Spleen (tissue), 11 donors: ENCODE data around the gene ACTN1. TPM values are rescaled to one million over a fixed set of nuclear protein-coding genes. Genes with fewer than 3 reads are reported as not detected.
A peak's percentile ranks its signal among the peaks of the same experiment; 100 is the strongest.

ENCODE experiments used
- DNase-seq: peaks from one replicate; pipeline ENCODE4 v3.0.0-alpha.2; 2020
- H3K27ac ChIP-seq, 8 donors: fragments of 200-600 bp; sonication (generic) in 7 of 8; 1 replicate in 4 of 8; 2 replicates in 4 of 8; pipeline versions ENCODE4 v1.5.0 to v1.8.0; 2016 to 2021; ENCODE audit warnings: inconsistent platforms in 4 of 8, mild to moderate bottlenecking in 4 of 8, moderate library complexity in 1 of 8
- H3K27me3 ChIP-seq, 7 donors: fragments of 200-600 bp; sonication (generic) in 6 of 7; replicated peaks in 1 of 7; 1 replicate in 4 of 7; 2 replicates in 3 of 7; pipeline versions ENCODE4 v1.5.0 to v1.8.0; 2016 to 2021; ENCODE audit warnings: inconsistent platforms in 3 of 7, mild to moderate bottlenecking in 1 of 7
- H3K36me3 ChIP-seq, 6 donors: fragments of 200-600 bp; sonication (generic) in 5 of 6; 1 replicate in 4 of 6; 2 replicates in 2 of 6; pipeline versions ENCODE4 v1.5.0 to v1.8.0; 2016 to 2021; ENCODE audit warnings: inconsistent platforms in 2 of 6
- H3K4me1 ChIP-seq, 6 donors: fragments of 200-600 bp; sonication (generic) in 5 of 6; 1 replicate in 3 of 6; 2 replicates in 3 of 6; pipeline versions ENCODE4 v1.5.0 to v1.8.0; 2016 to 2021; ENCODE audit warnings: inconsistent platforms in 3 of 6
- H3K4me3 ChIP-seq, 8 donors: fragments of 200-600 bp; sonication (generic) in 7 of 8; 1 replicate in 4 of 8; 2 replicates in 4 of 8; pipeline versions ENCODE4 v1.5.0 to v1.8.0; 2016 to 2021; ENCODE audit warnings: inconsistent platforms in 4 of 8, mild to moderate bottlenecking in 4 of 8, moderate library complexity in 2 of 8
- H3K9me3 ChIP-seq, 8 donors: fragments of 200-600 bp; sonication (generic) in 7 of 8; 1 replicate in 4 of 8; 2 replicates in 4 of 8; pipeline versions ENCODE4 v1.5.0 to v1.8.0; 2016 to 2021; ENCODE audit warnings: inconsistent platforms in 4 of 8
- CTCF ChIP-seq, 11 experiments: fragments of 200-600 bp in 7 of 11; fragments of 450-650 bp in 4 of 11; sonication (generic) in 4 of 11; IDR thresholded peaks in 8 of 11; conservative IDR thresholded peaks in 3 of 11; 1 replicate in 7 of 11; 2 replicates in 4 of 11; pipeline versions ENCODE4 v1.4.0 to v1.8.0; 2016 to 2021; ENCODE audit warnings: antibody characterized with exemption in 11 of 11, inconsistent platforms in 4 of 11, mild to moderate bottlenecking in 1 of 11
- POLR2A ChIP-seq, 3 donors: fragments of 450-650 bp; IDR thresholded peaks; one replicate each; pipeline ENCODE4 v1.5.1; 2017; ENCODE audit warnings: antibody characterized with exemption in 3 of 3, mild to moderate bottlenecking in 1 of 3
- POLR2AphosphoS5 ChIP-seq, 3 donors: sonication (generic); formaldehyde crosslinking; IDR thresholded peaks; one replicate each; pipeline ENCODE4 v1.5.1; 2017; ENCODE audit warnings: antibody characterized with exemption in 3 of 3
- WGBS, 5 donors: extraction: QIAGEN DNeasy Blood & Tissue Kit in 3 of 5; methylation state at CpG; one replicate each; pipeline versions ENCODE4 v1.1.5 to v1.1.7; 2013 to 2018; 5-methylcytosine and 5-hydroxymethylcytosine counted together
- intact Hi-C: fragments of 100-400 bp; cut with DNase I; formaldehyde crosslinking; loops from one replicate; pipeline ENCODE4 v1.15.0; 2023; ENCODE audit warnings: low total_unique reads
- polyA plus RNA-seq, 3 donors: library from polyadenylated mRNA; stranded (reverse); fragments of 200-250 nt; gene quantifications; one replicate each; pipeline ENCODE4 v1.2.1, GENCODE V29; 2013
- total RNA-seq, 7 donors: library from RNA; depleted of rRNA in 3 of 7; stranded (reverse); fragments of >200 nt in 3 of 7; fragmentation: NEBNext Ultra II Directional in 4 of 7; extraction: Animal tissue kit (Norgen Biotek cat#: 25700) in 4 of 7; gene quantifications; one replicate each; pipeline versions ENCODE4 v1.1.0 to v1.2.1, GENCODE V29; 2016 to 2021
- donor health status: healthy with polysubstance abuse.
- donor health status: DM: no; HTN: no; CAD: no; lungs with moderate emphysema.
- donor health status: DM: no; HTN: no; CAD: no.
- donor health status: Bipolar disorder and iron deficiency.
- donor health status: healthy.
- donor health status: DM: no; HTN: no; CAD: no.
- donor health status: DM: yes; HTN: yes; CAD: no.

Gene ACTN1
- total and polyA plus RNA-seq, 10 donors = 15.4 to 315 (median 95.4) TPM

- no peak for DNase-seq
- Histone ChIP-seq H3K36me3 (peaks cover 0 to 100% (median 79%) of the 10 kb centered on the region in 6 donors), H3K4me1 (no peaks in the 10 kb centered on the region), H3K9me3 (no peaks in the 10 kb centered on the region), H3K27me3 (no peaks in the 10 kb centered on the region), H3K27ac (no peak overlapping the region), H3K4me3 (no peak overlapping the region)
- no peak for TF ChIP-seq POLR2A (IDR thresholded peaks at IDR 0.05)
- TF ChIP-seq POLR2AphosphoS5 (IDR thresholded peaks at IDR 0.05) = peak in 1 of 3 donors; percentile 13
- no peak for TF ChIP-seq CTCF (IDR thresholded peaks at IDR 0.05 in 8 of 11, conservative IDR thresholded peaks at IDR 0.05 in 3 of 11)
- 90 to 97% (median 92%) methylated on average over 11 to 13 of the region's 13 CpGs for WGBS, 5 donors
- intact Hi-C loops = no loop called here
Measured at GRCh38 chr14:68879841-68880575, 99.1 kb downstream of the ACTN1 start.

GRCh38 chr14:68879321-68879781, 99.8 kb downstream of the ACTN1 start:
- H3K36me3 ChIP-seq = peaks cover 0 to 100% (median 81%) of the 10 kb centered on the region in 6 donors
- DNase-seq = no peak
- H3K4me1 ChIP-seq = no peaks in the 10 kb centered on the region
- peak in 1 of 3 donors; percentile 10 for TF ChIP-seq POLR2AphosphoS5 (IDR thresholded peaks at IDR 0.05)
- TF ChIP-seq CTCF (IDR thresholded peaks at IDR 0.05 in 8 of 11, conservative IDR thresholded peaks at IDR 0.05 in 3 of 11) = no peak
- intact Hi-C loops = no loop called here
- H3K27me3 ChIP-seq = no peaks in the 10 kb centered on the region
- H3K4me3 ChIP-seq = no peak overlapping the region
- no peaks in the 10 kb centered on the region for H3K9me3 ChIP-seq
- WGBS, 5 donors = 91 to 97% (median 94%) methylated on average over 7 of the region's 7 CpGs; no CpG with 5 or more reads in 1 of the 5 donors
- H3K27ac ChIP-seq = no peak overlapping the region

GRCh38 chr14:68878908-68879307, 100.2 kb downstream of the ACTN1 start:
- Histone ChIP-seq H3K9me3 (no peaks in the 10 kb centered on the region), H3K4me3 (no peak overlapping the region), H3K27ac (no peak overlapping the region), H3K27me3 (no peaks in the 10 kb centered on the region), H3K36me3 (peaks cover 0 to 100% (median 79%) of the 10 kb centered on the region in 6 donors), H3K4me1 (no peaks in the 10 kb centered on the region)
- intact Hi-C loops = no loop called here
- 81 to 91% (median 88%) methylated on average over 17 to 20 of the region's 20 CpGs for WGBS, 5 donors
- TF ChIP-seq POLR2AphosphoS5 (IDR thresholded peaks at IDR 0.05) (no peak), CTCF (IDR thresholded peaks at IDR 0.05 in 8 of 11, conservative IDR thresholded peaks at IDR 0.05 in 3 of 11) (no peak), POLR2A (IDR thresholded peaks at IDR 0.05) (no peak)
- DNase-seq = no peak

GRCh38 chr14:68877993-68878575, 101.0 kb downstream of the ACTN1 start:
- intact Hi-C loops = no loop called here
- peaks cover 0 to 100% (median 78%) of the 10 kb centered on the region in 6 donors for H3K36me3 ChIP-seq
- H3K4me1 ChIP-seq = no peaks in the 10 kb centered on the region
- H3K27ac ChIP-seq = no peak overlapping the region
- whole genome bisulfite sequencing, 5 donors = 90 to 96% (median 91%) methylated on average over 17 to 18 of the region's 18 CpGs
- TF ChIP-seq POLR2A (IDR thresholded peaks at IDR 0.05) (no peak), POLR2AphosphoS5 (IDR thresholded peaks at IDR 0.05) (peak in 1 of 3 donors; percentile 28)
- no peak overlapping the region for H3K4me3 ChIP-seq
- no peaks in the 10 kb centered on the region for H3K27me3 ChIP-seq
- no peak for DNase-seq
- no peaks in the 10 kb centered on the region for H3K9me3 ChIP-seq
